Stimulated activated CD4-positive, alpha-beta T cell treated with anti-CD3 and anti-CD28 coated beads, Interleukin-2, amount 100 ng/mL, for 48 hours (primary cell): ENCODE results near the gene AFG3L2.
A peak's percentile ranks its signal among the peaks of the same experiment; 100 is the strongest.
"Not testable (repeated sequence)": the region's sequence is repeated elsewhere in the genome, so short reads cannot be mapped to it uniquely, and the experiment has no call there.

Experiments used
- DNase-seq, 2 donors: peaks; one replicate each; pipeline ENCODE4 v3.0.0-alpha.2; 2020

The AFG3L2 gene

GRCh38 chr18:12376754-12377555 is at the start of gene AFG3L2:
TSS of gene AFG3L2 (minus strand) at chr18:12377227. CDS start at chr18:12377082, 145 bp downstream.
- peak; percentile 100 for DNase-seq

- no peak for DNase-seq
Observed at GRCh38 chr18:12424252-12424651, 47.2 kb upstream of the AFG3L2 start.

- DNase-seq, result no peak
Observed at GRCh38 chr18:12423820-12424219, 46.8 kb upstream of the AFG3L2 start.

GRCh38 chr18:12423393-12423792 is 46.4 kb upstream of the AFG3L2 start:
- DNase-seq, result no peak

GRCh38 chr18:12422936-12423335 is 45.9 kb upstream of the AFG3L2 start:
- no peak for DNase-seq

GRCh38 chr18:12421732-12422131 is 44.7 kb upstream of the AFG3L2 start:
- no peak for DNase-seq

- DNase-seq, result no peak
Observed at GRCh38 chr18:12420821-12421421, 43.9 kb upstream of the AFG3L2 start.

- DNase-seq, result no peak
Observed at GRCh38 chr18:12417687-12418086, 40.7 kb upstream of the AFG3L2 start.

- no peak for DNase-seq
Observed at GRCh38 chr18:12416098-12416729, 39.2 kb upstream of the AFG3L2 start.

GRCh38 chr18:12411456-12411855 is 34.4 kb upstream of the AFG3L2 start:
- no peak for DNase-seq

- not testable (repeated sequence) for DNase-seq
Observed at GRCh38 chr18:12410747-12411146, 33.7 kb upstream of the AFG3L2 start.

- no peak for DNase-seq
Observed at GRCh38 chr18:12410081-12410481, 33.1 kb upstream of the AFG3L2 start.

- no peak for DNase-seq
Observed at GRCh38 chr18:12409469-12409868, 32.4 kb upstream of the AFG3L2 start.

- no peak for DNase-seq
Observed at GRCh38 chr18:12408247-12408869, 31.3 kb upstream of the AFG3L2 start.

GRCh38 chr18:12406371-12407111 is 29.5 kb upstream of the AFG3L2 start:
- DNase-seq, result no peak

- no peak for DNase-seq
Observed at GRCh38 chr18:12405066-12405465, 28.0 kb upstream of the AFG3L2 start.

- DNase-seq, result no peak
Observed at GRCh38 chr18:12403601-12404506, 26.8 kb upstream of the AFG3L2 start.

GRCh38 chr18:12401881-12402280 is 24.9 kb upstream of the AFG3L2 start:
- no peak for DNase-seq

- DNase-seq, result no peak
Observed at GRCh38 chr18:12399231-12399630, 22.2 kb upstream of the AFG3L2 start.

GRCh38 chr18:12398625-12399024 is 21.6 kb upstream of the AFG3L2 start:
- no peak for DNase-seq

- no peak for DNase-seq
Observed at GRCh38 chr18:12397793-12398192, 20.8 kb upstream of the AFG3L2 start.

- no peak for DNase-seq
Observed at GRCh38 chr18:12397254-12397653, 20.2 kb upstream of the AFG3L2 start.
